LHCN-M2 (cell line): ENCODE data around the gene C21orf58. TPM values are rescaled to one million over a fixed set of nuclear protein-coding genes. Genes with fewer than 3 reads are reported as not detected.
A peak's percentile ranks its signal among the peaks of the same experiment; 100 is the strongest.
"Not testable (repeated sequence)": the region's sequence is repeated elsewhere in the genome, so short reads cannot be mapped to it uniquely, and the experiment has no call there.

Experiments used
- DNase-seq: peaks from one replicate; pipeline ENCODE4 v3.0.0-alpha.2; 2012; ENCODE audit warnings: low read depth
- polyA plus RNA-seq: library from polyadenylated mRNA; unstranded; fragments of >200 nt; gene quantifications from one replicate; pipeline ENCODE4 v1.2.1, GENCODE V29; 2012; ENCODE audit warnings: missing spikeins
- total RNA-seq: library from RNA; depleted of rRNA; stranded (reverse); fragments of >200 nt; gene quantifications from 2 replicates; pipeline ENCODE4 v1.2.3, GENCODE V29; 2014; rRNA removed

The C21orf58 gene
- 17.2 and 19.3 TPM in 2 replicates for total RNA-seq
- polyA plus RNA-seq = 4.2 TPM

- peak; percentile 97 for DNase-seq
Measured at GRCh38 chr21:46323710-46324389, at the start of gene C21orf58, which contains the start of gene PCNT. C21orf58 (minus strand) TSS chr21:46323870; CDS start chr21:46322738, 1,132 bp downstream. PCNT (plus strand) TSS chr21:46324156; CDS start chr21:46324229, 73 bp downstream.

- not testable (repeated sequence) for DNase-seq
Measured at GRCh38 chr21:46372947-46373346, 49.3 kb upstream of the C21orf58 start.

- DNase-seq = no peak
Measured at GRCh38 chr21:46372014-46372485, 48.4 kb upstream of the C21orf58 start.

- no peak for DNase-seq
Measured at GRCh38 chr21:46371204-46372013, 47.7 kb upstream of the C21orf58 start.

- no peak for DNase-seq
Measured at GRCh38 chr21:46369520-46370235, 46.0 kb upstream of the C21orf58 start.

- DNase-seq = no peak
Measured at GRCh38 chr21:46368533-46369285, 45.0 kb upstream of the C21orf58 start.

- DNase-seq = no peak
Measured at GRCh38 chr21:46366966-46367365, 43.3 kb upstream of the C21orf58 start.

GRCh38 chr21:46366561-46366960 lies 42.9 kb upstream of the C21orf58 start:
- no peak for DNase-seq

GRCh38 chr21:46366091-46366490 lies 42.4 kb upstream of the C21orf58 start:
- DNase-seq = no peak

- DNase-seq = no peak
Measured at GRCh38 chr21:46363698-46364097, 40.0 kb upstream of the C21orf58 start.

GRCh38 chr21:46362946-46363345 lies 39.3 kb upstream of the C21orf58 start:
- DNase-seq = no peak

- no peak for DNase-seq
Measured at GRCh38 chr21:46361935-46362334, 38.3 kb upstream of the C21orf58 start.

GRCh38 chr21:46361176-46361575 lies 37.5 kb upstream of the C21orf58 start:
- no peak for DNase-seq

GRCh38 chr21:46357684-46358425 lies 34.2 kb upstream of the C21orf58 start:
- DNase-seq = no peak

- no peak for DNase-seq
Measured at GRCh38 chr21:46357335-46357604, 33.6 kb upstream of the C21orf58 start.

GRCh38 chr21:46356494-46357334 lies 33.0 kb upstream of the C21orf58 start:
- DNase-seq = no peak

- DNase-seq = no peak
Measured at GRCh38 chr21:46356005-46356338, 32.3 kb upstream of the C21orf58 start.

- DNase-seq = no peak
Measured at GRCh38 chr21:46355161-46356004, 31.7 kb upstream of the C21orf58 start.

- no peak for DNase-seq
Measured at GRCh38 chr21:46354518-46354917, 30.8 kb upstream of the C21orf58 start.
